Parathyroid adenoma (tissue), 2 donors: Measurements from ENCODE around the gene ANKRD18A.
A peak's percentile ranks its signal among the peaks of the same experiment; 100 is the strongest.
"Not testable (repeated sequence)": the region's sequence is repeated elsewhere in the genome, so short reads cannot be mapped to it uniquely, and the experiment has no call there.

Source experiments
- H2AFZ ChIP-seq: fragments of 300-600 bp; sonication (generic); one replicate; pipeline ENCODE4 v1.7.0; 2017; ENCODE audit warnings: antibody characterized with exemption, mild to moderate bottlenecking
- H3K27ac ChIP-seq: fragments of 300-600 bp; sonication (generic); one replicate; pipeline ENCODE4 v1.7.0; 2017
- H3K27me3 ChIP-seq: fragments of 300-600 bp; sonication (generic); one replicate; pipeline ENCODE4 v1.7.0; 2017; ENCODE audit warnings: low read length; ENCODE audit not compliant: control insufficient read depth, insufficient read depth
- H3K36me3 ChIP-seq: fragments of 300-600 bp; sonication (generic); one replicate; pipeline ENCODE4 v1.7.0; 2017; ENCODE audit warnings: low read length; ENCODE audit not compliant: control insufficient read depth, insufficient read depth
- H3K4me1 ChIP-seq: fragments of 300-600 bp; sonication (generic); one replicate; pipeline ENCODE4 v1.7.0; 2017; ENCODE audit warnings: control low read depth
- H3K4me2 ChIP-seq: fragments of 300-600 bp; sonication (generic); one replicate; pipeline ENCODE4 v1.7.0; 2017; ENCODE audit warnings: low read length
- H3K4me3 ChIP-seq: fragments of 300-600 bp; sonication (generic); one replicate; pipeline ENCODE4 v1.7.0; 2017; ENCODE audit warnings: low read depth, low read length
- H3K79me2 ChIP-seq: fragments of 300-600 bp; sonication (generic); one replicate; pipeline ENCODE4 v1.7.0; 2017; ENCODE audit warnings: control low read depth
- H3K9ac ChIP-seq: fragments of 300-600 bp; sonication (generic); one replicate; pipeline ENCODE4 v1.7.0; 2017; ENCODE audit warnings: mild to moderate bottlenecking
- H3K9me3 ChIP-seq: fragments of 300-600 bp; sonication (generic); one replicate; pipeline ENCODE4 v1.7.0; 2017; ENCODE audit warnings: low read length; ENCODE audit not compliant: control insufficient read depth
- CTCF ChIP-seq: fragments of 300-600 bp; sonication (generic); IDR thresholded peaks from one replicate; pipeline ENCODE4 v1.7.0; 2017; ENCODE audit warnings: antibody characterized with exemption, mild to moderate bottlenecking
- donor health status: primary hyperparathyroidism.

The ANKRD18A gene

DNA sequence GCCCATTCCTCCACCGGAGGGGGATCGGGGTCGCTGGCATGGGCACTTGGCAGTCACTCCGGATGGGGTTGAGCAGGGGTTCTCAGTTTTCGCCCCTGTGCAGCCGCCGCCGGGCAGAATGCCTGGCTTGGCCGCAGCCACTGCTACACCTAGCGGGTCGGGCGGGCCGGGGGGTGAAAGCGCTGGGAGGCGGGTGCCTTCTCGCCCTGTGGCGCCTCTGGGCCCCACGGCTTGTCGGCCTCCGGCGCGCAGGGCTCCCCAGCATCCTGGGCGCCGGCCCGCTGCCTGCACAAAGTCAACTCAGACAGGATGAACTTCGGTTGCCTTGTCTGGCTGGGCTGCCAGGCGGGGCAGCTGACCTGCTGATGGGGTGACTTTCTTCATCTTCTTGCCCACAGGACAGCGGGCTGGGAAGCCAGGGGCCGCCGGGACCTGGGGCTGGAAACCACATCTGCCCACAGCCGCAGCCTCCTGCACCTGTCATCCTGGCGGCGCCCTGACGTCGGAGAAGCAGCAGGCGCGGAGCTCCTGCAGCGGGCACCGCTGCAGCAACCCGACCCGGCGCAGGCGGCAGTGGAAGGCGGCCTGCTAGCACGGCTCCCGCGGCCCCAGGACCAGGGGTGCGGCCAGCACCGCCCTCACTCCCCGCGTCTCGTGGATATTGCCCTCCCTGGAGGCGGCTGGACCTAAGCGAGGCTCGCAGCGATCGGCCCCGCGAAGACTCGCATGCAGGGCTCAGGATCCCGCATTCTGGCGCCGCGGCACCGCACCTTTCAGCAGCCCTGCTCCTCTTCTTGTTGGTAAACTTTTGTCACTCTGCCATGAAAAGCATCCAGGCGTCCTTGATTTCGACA, 1.3 kb upstream of the ANKRD18A start:
- no peaks in the 10 kb centered on the region for H3K27me3 ChIP-seq
- TF ChIP-seq CTCF, result no peak
- peak overlapping the region; percentile 60 for H2AFZ ChIP-seq
- H3K4me1 ChIP-seq, result peaks cover 3% of the 10 kb centered on the region
- H3K4me3 ChIP-seq, result peak overlapping the region; percentile 69
- no peak overlapping the region for H3K9ac ChIP-seq
- peak overlapping the region; percentile 84 for H3K27ac ChIP-seq
- H3K79me2 ChIP-seq, result no peaks in the 10 kb centered on the region
- no peaks in the 10 kb centered on the region for H3K36me3 ChIP-seq
- no peaks in the 10 kb centered on the region for H3K9me3 ChIP-seq
- peak overlapping the region; percentile 88 for H3K4me2 ChIP-seq

GRCh38 chr9:38619556-38620447, 594 bp downstream of the ANKRD18A start:
- H3K4me3 ChIP-seq, result peak overlapping the region; percentile 69
- H3K27ac ChIP-seq, result peak overlapping the region; percentile 84
- H3K36me3 ChIP-seq, result no peaks in the 10 kb centered on the region
- H3K9me3 ChIP-seq, result no peaks in the 10 kb centered on the region
- H3K4me2 ChIP-seq, result peak overlapping the region; percentile 88
- H3K27me3 ChIP-seq, result no peaks in the 10 kb centered on the region
- TF ChIP-seq CTCF, result no peak
- H3K9ac ChIP-seq, result peak overlapping the region; percentile 19
- H3K4me1 ChIP-seq, result peaks cover 3% of the 10 kb centered on the region
- no peaks in the 10 kb centered on the region for H3K79me2 ChIP-seq
- H2AFZ ChIP-seq, result peak overlapping the region; percentile 60

DNA sequence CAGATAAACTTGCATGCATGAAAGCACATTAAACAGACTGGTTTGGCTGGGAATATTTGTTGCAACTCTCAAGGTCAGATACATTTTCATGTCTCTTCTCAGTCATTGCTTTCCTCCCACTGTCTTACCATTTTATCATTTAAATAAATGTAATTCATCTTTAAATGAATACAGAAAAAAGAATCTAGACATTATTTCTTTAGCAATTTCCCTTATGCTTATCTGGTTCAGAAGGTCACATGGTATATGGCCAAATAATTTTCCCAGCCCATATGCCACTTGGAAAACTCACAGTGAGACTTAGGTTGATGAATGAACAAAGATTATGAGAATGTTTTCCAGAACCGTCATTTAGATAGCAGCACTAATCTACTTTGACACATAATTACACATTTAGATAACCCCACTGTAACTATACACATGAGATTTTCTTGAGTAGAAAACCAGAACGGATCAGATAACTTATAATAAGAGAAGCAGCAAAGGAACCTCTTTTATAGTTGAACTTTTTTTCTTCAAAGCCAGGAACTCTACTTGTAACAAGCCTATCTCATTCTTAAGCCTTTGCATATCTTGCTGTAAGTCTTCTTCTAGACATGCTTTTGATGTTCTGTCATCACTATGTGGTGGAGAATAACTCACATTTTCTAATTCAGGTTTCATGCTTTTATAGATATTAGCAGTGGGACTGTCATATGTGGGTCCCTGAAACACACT, 22.2 kb downstream of the ANKRD18A start:
- H3K9me3 ChIP-seq, H3K27ac ChIP-seq, H3K79me2 ChIP-seq, H3K27me3 ChIP-seq, H3K36me3 ChIP-seq, H2AFZ ChIP-seq, H3K4me2 ChIP-seq, H3K9ac ChIP-seq, H3K4me1 ChIP-seq, H3K4me3 ChIP-seq: not testable (repeated sequence)

- not testable (repeated sequence) for H3K4me1 ChIP-seq, H3K27me3 ChIP-seq, H3K9me3 ChIP-seq, H3K4me3 ChIP-seq, H3K79me2 ChIP-seq, H3K27ac ChIP-seq, H3K4me2 ChIP-seq, H3K36me3 ChIP-seq, H2AFZ ChIP-seq, H3K9ac ChIP-seq
These were observed 25.3 kb downstream of the ANKRD18A start for GRCh38 chr9:38595117-38595516.

GRCh38 chr9:38591346-38592063, 28.9 kb downstream of the ANKRD18A start:
- H3K79me2 ChIP-seq, H3K4me3 ChIP-seq, H3K27ac ChIP-seq, H3K4me2 ChIP-seq, H3K9ac ChIP-seq, H3K9me3 ChIP-seq, H3K27me3 ChIP-seq, H3K36me3 ChIP-seq, H2AFZ ChIP-seq, H3K4me1 ChIP-seq: not testable (repeated sequence)

DNA sequence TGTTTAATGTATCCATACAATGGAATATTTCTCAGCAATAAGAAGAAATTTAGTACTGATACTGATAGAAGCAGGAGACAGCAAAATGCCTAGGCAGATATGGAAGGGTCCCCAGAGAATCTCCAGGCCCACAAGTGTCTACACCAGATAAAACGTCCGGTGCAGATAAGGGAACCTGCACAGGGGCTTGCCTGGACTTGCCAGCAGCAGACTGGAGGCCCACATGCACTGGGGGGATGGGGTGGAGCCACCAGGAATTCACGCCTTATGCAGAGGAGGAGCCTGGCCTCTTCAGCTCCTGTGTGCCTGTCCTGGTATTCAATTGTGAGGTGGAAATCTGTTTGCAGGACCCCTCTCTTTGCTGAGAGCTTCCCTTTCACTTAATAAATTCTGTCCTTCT, 36.6 kb downstream of the ANKRD18A start:
- H3K27ac ChIP-seq, H3K27me3 ChIP-seq, H3K4me3 ChIP-seq: not testable (repeated sequence)

GRCh38 chr9:38580112-38580511, 40.3 kb downstream of the ANKRD18A start:
- not testable (repeated sequence) for H2AFZ ChIP-seq, H3K9me3 ChIP-seq, H3K4me3 ChIP-seq, H3K4me2 ChIP-seq, H3K4me1 ChIP-seq, H3K27ac ChIP-seq, H3K27me3 ChIP-seq, H3K36me3 ChIP-seq, H3K79me2 ChIP-seq, H3K9ac ChIP-seq

More for the DNA sequence above, 36.6 kb downstream of the ANKRD18A start:
- H3K9ac ChIP-seq, H3K36me3 ChIP-seq, H3K4me1 ChIP-seq, H2AFZ ChIP-seq, H3K79me2 ChIP-seq, H3K9me3 ChIP-seq, H3K4me2 ChIP-seq: not testable (repeated sequence)

DNA sequence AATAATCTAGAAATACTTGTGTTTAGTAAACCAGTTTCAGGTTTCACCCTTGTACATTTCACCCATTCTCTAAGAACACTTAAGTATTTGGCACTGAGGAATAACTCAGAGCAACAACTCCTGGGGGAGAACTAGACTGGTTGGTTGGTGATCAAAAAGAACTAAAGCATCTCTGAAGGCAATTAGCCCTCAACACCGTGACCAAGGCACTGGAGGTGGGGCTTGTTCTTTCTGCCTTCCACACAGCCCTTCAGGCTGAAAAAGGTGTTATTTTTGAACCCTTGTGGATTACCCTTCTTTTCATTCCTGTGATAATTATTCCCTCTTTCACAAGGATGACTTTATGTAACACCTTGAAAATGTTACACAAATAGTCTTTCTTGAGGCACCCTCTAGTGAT, 44.2 kb downstream of the ANKRD18A start:
- not testable (repeated sequence) for H3K27ac ChIP-seq, H3K79me2 ChIP-seq, H3K4me1 ChIP-seq, H3K4me2 ChIP-seq, H3K4me3 ChIP-seq, H3K27me3 ChIP-seq, H3K36me3 ChIP-seq, H2AFZ ChIP-seq, H3K9me3 ChIP-seq, H3K9ac ChIP-seq
